Measurements from ENCODE around the gene KRI1.

The KRI1 gene

DNA sequence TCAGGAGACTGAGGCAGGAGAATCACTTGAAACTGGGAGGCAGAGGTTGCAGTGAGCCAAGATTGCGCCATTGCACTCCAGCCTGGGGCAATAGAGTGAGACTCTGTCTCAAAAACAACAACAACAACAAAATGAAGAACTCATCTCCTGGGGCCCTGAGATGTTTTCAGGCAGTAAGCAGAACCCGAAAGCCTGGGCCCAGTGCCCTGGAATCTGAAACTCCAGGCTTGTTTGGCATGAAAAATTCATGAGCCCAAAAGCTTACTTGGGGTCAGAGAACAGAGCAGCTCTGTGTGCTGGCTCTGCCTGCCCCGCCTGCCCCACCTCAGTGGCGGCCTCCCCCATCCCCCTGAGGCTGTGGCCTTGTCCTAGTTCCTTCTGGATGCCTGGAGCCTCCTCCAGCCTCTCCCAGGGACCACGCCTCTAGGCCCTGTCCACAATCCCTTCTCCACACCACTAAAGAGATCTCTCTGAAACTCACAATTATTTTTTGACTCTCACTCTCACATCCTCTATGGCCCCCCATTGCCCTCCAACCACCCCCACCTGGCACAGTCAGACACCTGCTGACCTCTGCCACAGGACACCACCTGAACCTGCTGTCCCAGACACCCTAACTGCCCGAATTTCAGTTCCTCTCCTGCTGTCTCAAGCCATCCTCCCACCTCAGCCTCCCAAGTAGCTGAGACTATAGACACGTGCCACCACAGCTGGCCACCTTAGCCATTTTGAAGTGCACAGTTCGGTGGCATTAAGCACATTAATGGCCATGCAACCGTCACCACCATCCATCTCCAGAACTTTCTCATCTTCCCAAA is 28.2 kb upstream of the KRI1 start:
- TF ChIP-seq ZFP30 (CRISPR knock-in tag; IDR thresholded peaks at IDR 0.05) (no peak), OSR1 (CRISPR knock-in tag; IDR thresholded peaks at IDR 0.05) (no peak), GLIS3 (CRISPR knock-in tag; IDR thresholded peaks at IDR 0.05) (no peak), ZNF70 (CRISPR knock-in tag; IDR thresholded peaks at IDR 0.05) (no peak), PPARA (CRISPR knock-in tag; IDR thresholded peaks at IDR 0.05; ENCODE audit: borderline replicate concordance) (no peak), ZNF565 (CRISPR knock-in tag; conservative IDR thresholded peaks at IDR 0.05; ENCODE audit: low read depth) (no peak), TCF4 (CRISPR knock-in tag; IDR thresholded peaks at IDR 0.05; ENCODE audit: borderline replicate concordance) (no peak), ZFP3 (CRISPR knock-in tag; IDR thresholded peaks at IDR 0.05) (no peak)
- TF ChIP-seq, protein P1, sequence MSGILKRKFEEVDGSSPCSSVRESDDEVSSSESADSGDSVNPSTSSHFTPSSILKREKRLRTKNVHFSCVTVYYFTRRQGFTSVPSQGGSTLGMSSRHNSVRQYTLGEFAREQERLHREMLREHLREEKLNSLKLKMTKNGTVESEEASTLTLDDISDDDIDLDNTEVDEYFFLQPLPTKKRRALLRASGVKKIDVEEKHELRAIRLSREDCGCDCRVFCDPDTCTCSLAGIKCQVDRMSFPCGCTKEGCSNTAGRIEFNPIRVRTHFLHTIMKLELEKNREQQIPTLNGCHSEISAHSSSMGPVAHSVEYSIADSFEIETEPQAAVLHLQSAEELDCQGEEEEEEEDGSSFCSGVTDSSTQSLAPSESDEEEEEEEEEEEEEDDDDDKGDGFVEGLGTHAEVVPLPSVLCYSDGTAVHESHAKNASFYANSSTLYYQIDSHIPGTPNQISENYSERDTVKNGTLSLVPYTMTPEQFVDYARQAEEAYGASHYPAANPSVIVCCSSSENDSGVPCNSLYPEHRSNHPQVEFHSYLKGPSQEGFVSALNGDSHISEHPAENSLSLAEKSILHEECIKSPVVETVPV (CRISPR knock-in tag; IDR thresholded peaks at IDR 0.05): no peak
- ATAC-seq: no peak

DNA sequence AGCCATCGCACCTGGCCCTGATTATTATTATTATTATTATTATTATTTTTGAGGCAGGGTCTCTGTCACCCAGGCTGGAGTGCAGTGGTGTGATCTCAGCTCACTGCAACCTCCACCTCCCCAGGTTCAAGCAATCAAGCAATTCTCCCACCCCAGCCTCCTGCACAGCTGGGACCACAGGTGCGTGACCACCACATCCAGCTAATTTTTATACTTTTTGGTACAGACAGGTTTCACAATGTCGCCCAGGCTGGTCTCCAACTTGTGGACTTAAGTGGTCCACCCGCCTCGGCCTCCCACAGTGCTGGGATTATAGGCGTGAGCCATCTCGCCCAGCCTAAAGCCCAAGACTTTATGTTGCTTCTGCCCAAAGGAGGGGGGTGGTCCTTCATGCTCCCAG is 27.3 kb upstream of the KRI1 start:
- ATAC-seq: no peak
- TF ChIP-seq ISL1 (CRISPR knock-in tag; IDR thresholded peaks at IDR 0.05) (no peak), ZFP3 (CRISPR knock-in tag; IDR thresholded peaks at IDR 0.05) (no peak)

DNA sequence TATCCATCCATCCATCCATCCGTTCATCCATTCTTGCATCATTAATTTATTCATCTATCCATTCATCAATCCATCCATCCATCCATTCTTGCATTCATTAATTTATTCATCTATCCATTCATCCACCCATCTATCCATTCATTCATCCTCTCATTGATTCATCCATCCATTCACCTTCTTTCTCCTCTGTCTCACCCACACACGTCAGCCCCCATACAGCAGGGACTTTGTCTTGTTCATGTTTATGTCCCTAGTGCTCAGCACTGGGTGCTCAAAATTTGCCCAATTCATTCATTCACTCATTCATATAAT is 22.0 kb upstream of the KRI1 start:
- no peak for TF ChIP-seq ZNF565 (CRISPR knock-in tag; conservative IDR thresholded peaks at IDR 0.05; ENCODE audit: low read depth)
- no peak for TF ChIP-seq TCF4 (CRISPR knock-in tag; IDR thresholded peaks at IDR 0.05; ENCODE audit: borderline replicate concordance)
- no peak for TF ChIP-seq ZC3H10 (CRISPR knock-in tag; IDR thresholded peaks at IDR 0.05)
- TF ChIP-seq, protein P2, sequence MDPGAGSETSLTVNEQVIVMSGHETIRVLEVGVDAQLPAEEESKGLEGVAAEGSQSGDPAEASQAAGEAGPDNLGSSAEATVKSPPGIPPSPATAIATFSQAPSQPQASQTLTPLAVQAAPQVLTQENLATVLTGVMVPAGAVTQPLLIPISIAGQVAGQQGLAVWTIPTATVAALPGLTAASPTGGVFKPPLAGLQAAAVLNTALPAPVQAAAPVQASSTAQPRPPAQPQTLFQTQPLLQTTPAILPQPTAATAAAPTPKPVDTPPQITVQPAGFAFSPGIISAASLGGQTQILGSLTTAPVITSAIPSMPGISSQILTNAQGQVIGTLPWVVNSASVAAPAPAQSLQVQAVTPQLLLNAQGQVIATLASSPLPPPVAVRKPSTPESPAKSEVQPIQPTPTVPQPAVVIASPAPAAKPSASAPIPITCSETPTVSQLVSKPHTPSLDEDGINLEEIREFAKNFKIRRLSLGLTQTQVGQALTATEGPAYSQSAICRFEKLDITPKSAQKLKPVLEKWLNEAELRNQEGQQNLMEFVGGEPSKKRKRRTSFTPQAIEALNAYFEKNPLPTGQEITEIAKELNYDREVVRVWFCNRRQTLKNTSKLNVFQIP (CRISPR knock-in tag; IDR thresholded peaks at IDR 0.05; ENCODE audit: borderline replicate concordance, low read depth): no peak
- no peak for TF ChIP-seq ZNF70 (CRISPR knock-in tag; IDR thresholded peaks at IDR 0.05)
- TF ChIP-seq ZFP3 (CRISPR knock-in tag; IDR thresholded peaks at IDR 0.05): no peak
- TF ChIP-seq TOX (CRISPR knock-in tag; IDR thresholded peaks at IDR 0.05; ENCODE audit: borderline replicate concordance): no peak
- no peak for TF ChIP-seq OSR1 (CRISPR knock-in tag; IDR thresholded peaks at IDR 0.05)
- no peak for TF ChIP-seq ZNF8 (CRISPR knock-in tag; IDR thresholded peaks at IDR 0.05)
- no peak for TF ChIP-seq ZFP30 (CRISPR knock-in tag; IDR thresholded peaks at IDR 0.05)
- no peak for TF ChIP-seq RARB (CRISPR knock-in tag; IDR thresholded peaks at IDR 0.05)
- no peak for TF ChIP-seq BACH2 (CRISPR knock-in tag; IDR thresholded peaks at IDR 0.05; ENCODE audit: borderline replicate concordance)
- TF ChIP-seq, protein P3, sequence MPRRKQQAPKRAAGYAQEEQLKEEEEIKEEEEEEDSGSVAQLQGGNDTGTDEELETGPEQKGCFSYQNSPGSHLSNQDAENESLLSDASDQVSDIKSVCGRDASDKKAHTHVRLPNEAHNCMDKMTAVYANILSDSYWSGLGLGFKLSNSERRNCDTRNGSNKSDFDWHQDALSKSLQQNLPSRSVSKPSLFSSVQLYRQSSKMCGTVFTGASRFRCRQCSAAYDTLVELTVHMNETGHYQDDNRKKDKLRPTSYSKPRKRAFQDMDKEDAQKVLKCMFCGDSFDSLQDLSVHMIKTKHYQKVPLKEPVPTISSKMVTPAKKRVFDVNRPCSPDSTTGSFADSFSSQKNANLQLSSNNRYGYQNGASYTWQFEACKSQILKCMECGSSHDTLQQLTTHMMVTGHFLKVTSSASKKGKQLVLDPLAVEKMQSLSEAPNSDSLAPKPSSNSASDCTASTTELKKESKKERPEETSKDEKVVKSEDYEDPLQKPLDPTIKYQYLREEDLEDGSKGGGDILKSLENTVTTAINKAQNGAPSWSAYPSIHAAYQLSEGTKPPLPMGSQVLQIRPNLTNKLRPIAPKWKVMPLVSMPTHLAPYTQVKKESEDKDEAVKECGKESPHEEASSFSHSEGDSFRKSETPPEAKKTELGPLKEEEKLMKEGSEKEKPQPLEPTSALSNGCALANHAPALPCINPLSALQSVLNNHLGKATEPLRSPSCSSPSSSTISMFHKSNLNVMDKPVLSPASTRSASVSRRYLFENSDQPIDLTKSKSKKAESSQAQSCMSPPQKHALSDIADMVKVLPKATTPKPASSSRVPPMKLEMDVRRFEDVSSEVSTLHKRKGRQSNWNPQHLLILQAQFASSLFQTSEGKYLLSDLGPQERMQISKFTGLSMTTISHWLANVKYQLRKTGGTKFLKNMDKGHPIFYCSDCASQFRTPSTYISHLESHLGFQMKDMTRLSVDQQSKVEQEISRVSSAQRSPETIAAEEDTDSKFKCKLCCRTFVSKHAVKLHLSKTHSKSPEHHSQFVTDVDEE (CRISPR knock-in tag; IDR thresholded peaks at IDR 0.05): no peak
- no peak for TF ChIP-seq ISL1 (CRISPR knock-in tag; IDR thresholded peaks at IDR 0.05)
- TF ChIP-seq, protein P1 (CRISPR knock-in tag; IDR thresholded peaks at IDR 0.05): no peak
- no peak for TF ChIP-seq GLIS3 (CRISPR knock-in tag; IDR thresholded peaks at IDR 0.05)
- TF ChIP-seq SNAI2 (CRISPR knock-in tag; IDR thresholded peaks at IDR 0.05): no peak
- no peak for TF ChIP-seq CSDC2 (CRISPR knock-in tag; IDR thresholded peaks at IDR 0.05)
- ATAC-seq: no peak
